ENCODE results near the gene BMERB1.

DNA sequence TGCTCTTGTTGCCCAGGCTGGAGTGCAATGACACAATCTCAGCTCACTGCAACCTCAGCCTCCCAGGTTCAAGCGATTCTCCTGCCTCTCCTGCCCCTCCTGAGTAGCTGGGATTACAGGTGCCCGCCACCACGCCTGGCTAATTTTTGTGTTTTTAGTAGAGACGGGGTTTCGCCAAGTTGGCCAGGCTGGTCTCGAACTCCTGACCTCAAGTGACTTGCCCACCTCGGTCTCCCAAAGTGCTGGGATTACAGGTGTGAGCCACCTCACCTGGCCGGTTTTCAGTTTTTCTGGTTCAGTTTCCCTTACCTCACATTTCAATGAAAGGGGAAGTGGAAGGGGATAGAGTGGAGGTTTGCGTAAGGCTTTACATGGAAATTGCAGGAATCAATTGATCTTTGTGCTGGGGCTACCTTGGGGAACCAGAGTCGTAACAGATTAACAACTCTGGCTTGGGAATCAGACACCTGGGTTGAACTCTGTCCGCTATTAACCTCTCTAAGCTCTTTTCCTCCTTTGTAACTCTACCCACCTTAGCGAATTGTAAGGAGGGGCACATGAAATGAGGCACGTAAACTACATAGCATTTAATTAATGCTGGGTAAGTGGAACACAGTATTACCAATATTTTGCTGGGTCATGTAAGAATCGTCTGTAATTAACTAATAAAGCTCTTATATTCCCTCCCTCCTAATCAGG, 35.6 kb upstream of the BMERB1 start:
- TF ChIP-seq, protein P1, sequence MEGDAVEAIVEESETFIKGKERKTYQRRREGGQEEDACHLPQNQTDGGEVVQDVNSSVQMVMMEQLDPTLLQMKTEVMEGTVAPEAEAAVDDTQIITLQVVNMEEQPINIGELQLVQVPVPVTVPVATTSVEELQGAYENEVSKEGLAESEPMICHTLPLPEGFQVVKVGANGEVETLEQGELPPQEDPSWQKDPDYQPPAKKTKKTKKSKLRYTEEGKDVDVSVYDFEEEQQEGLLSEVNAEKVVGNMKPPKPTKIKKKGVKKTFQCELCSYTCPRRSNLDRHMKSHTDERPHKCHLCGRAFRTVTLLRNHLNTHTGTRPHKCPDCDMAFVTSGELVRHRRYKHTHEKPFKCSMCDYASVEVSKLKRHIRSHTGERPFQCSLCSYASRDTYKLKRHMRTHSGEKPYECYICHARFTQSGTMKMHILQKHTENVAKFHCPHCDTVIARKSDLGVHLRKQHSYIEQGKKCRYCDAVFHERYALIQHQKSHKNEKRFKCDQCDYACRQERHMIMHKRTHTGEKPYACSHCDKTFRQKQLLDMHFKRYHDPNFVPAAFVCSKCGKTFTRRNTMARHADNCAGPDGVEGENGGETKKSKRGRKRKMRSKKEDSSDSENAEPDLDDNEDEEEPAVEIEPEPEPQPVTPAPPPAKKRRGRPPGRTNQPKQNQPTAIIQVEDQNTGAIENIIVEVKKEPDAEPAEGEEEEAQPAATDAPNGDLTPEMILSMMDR (IDR thresholded peaks at IDR 0.05; ENCODE audit: poor library complexity), result no peak
- no peak for TF ChIP-seq EZH2 (IDR thresholded peaks at IDR 0.05; ENCODE audit: borderline replicate concordance)
- TF ChIP-seq EZH2phosphoT487 (IDR thresholded peaks at IDR 0.05; ENCODE audit: low read depth, severe bottlenecking, unreplicated experiment), result no peak
